Measurements from ENCODE around the gene MAG. TPM values are rescaled to one million over a fixed set of nuclear protein-coding genes. Genes with fewer than 3 reads are reported as not detected.

Gene MAG
- total RNA-seq, 1 donor from 2014 or later = not detected

GRCh38 chr19:35341006-35341405, 49.0 kb downstream of the MAG start:
- no peaks in the 10 kb centered on the region for H3K36me3 ChIP-seq
- H3K27me3 ChIP-seq = no peaks in the 10 kb centered on the region
- intact Hi-C loops (cut with DNase I) = no loop called here

GRCh38 chr19:35341565-35342225, 49.7 kb downstream of the MAG start:
- no peak overlapping the region for H3K4me3 ChIP-seq
- H3K27me3 ChIP-seq = no peaks in the 10 kb centered on the region
- no peak for TF ChIP-seq CTCF (IDR thresholded peaks at IDR 0.05)
- intact Hi-C loops (cut with DNase I) = no loop called here
- ATAC-seq = no peak
- no peaks in the 10 kb centered on the region for H3K36me3 ChIP-seq
- no peaks in the 10 kb centered on the region for H3K9me3 ChIP-seq
- no peak overlapping the region for H3K27ac ChIP-seq
- no peak for DNase-seq
- no peaks in the 10 kb centered on the region for H3K4me1 ChIP-seq

More at GRCh38 chr19:35341006-35341405, 49.0 kb downstream of the MAG start:
- H3K4me3 ChIP-seq = no peak overlapping the region
- H3K4me1 ChIP-seq = no peaks in the 10 kb centered on the region
- ATAC-seq = no peak
- H3K9me3 ChIP-seq = no peaks in the 10 kb centered on the region
- DNase-seq = no peak
- no peak for TF ChIP-seq CTCF (IDR thresholded peaks at IDR 0.05)
- no peak overlapping the region for H3K27ac ChIP-seq

- Histone ChIP-seq H3K27me3 (no peaks in the 10 kb centered on the region), H3K4me3 (no peak overlapping the region), H3K36me3 (no peaks in the 10 kb centered on the region), H3K4me1 (no peaks in the 10 kb centered on the region), H3K9me3 (no peaks in the 10 kb centered on the region), H3K27ac (no peak overlapping the region)
- intact Hi-C loops (cut with DNase I) = no loop called here
- DNase-seq = no peak
- TF ChIP-seq CTCF (IDR thresholded peaks at IDR 0.05) = no peak
- no peak for ATAC-seq
Observed at GRCh38 chr19:35342430-35342829, 50.5 kb downstream of the MAG start.

- Histone ChIP-seq H3K27me3 (no peaks in the 10 kb centered on the region), H3K4me1 (no peaks in the 10 kb centered on the region), H3K9me3 (no peaks in the 10 kb centered on the region), H3K27ac (no peak overlapping the region), H3K4me3 (no peak overlapping the region), H3K36me3 (no peaks in the 10 kb centered on the region)
- peak; percentile 46 for DNase-seq
- no peak for ATAC-seq
- intact Hi-C loops (cut with DNase I) = no loop called here
- no peak for TF ChIP-seq CTCF (IDR thresholded peaks at IDR 0.05)
Observed at GRCh38 chr19:35344511-35345031, 52.6 kb downstream of the MAG start.

- no peak for TF ChIP-seq CTCF (IDR thresholded peaks at IDR 0.05)
- no peak overlapping the region for H3K4me3 ChIP-seq
- no peaks in the 10 kb centered on the region for H3K9me3 ChIP-seq
- H3K4me1 ChIP-seq = no peaks in the 10 kb centered on the region
- DNase-seq (peak; percentile 35), ATAC-seq (no peak)
- no peaks in the 10 kb centered on the region for H3K27me3 ChIP-seq
- intact Hi-C loops (cut with DNase I) = no loop called here
- H3K27ac ChIP-seq = no peak overlapping the region
- H3K36me3 ChIP-seq = no peaks in the 10 kb centered on the region
Observed at GRCh38 chr19:35345671-35346111, 53.7 kb downstream of the MAG start.

Measured in upper lobe of right lung (tissue), 1 donor.